Keratinocyte (primary cell): ENCODE results near the gene ASMT. TPM values are rescaled to one million over a fixed set of nuclear protein-coding genes. Genes with fewer than 3 reads are reported as not detected.
"Not testable (repeated sequence)": the region's sequence is repeated elsewhere in the genome, so short reads cannot be mapped to it uniquely, and the experiment has no call there.

Experiments used
- DNase-seq: peaks from one replicate; pipeline ENCODE4 v3.0.0-alpha.2; 2011; ENCODE audit warnings: low read depth, missing footprints, low spot score
- FAIRE-seq: peaks from 2 replicates; lab custom pipeline; 2011; peaks lifted over from hg19 to GRCh38; lab: Jason Lieb, UNC
- H2AFZ ChIP-seq: 2 replicates; pipeline ENCODE4 v1.6.0; 2012; ENCODE audit warnings: low read length, control low read depth, inconsistent platforms; ENCODE audit not compliant: control insufficient read depth
- H3K27ac ChIP-seq: 2 replicates; pipeline ENCODE4 v1.5.1; 2011; ENCODE audit warnings: low read length; ENCODE audit not compliant: control insufficient read depth, insufficient read depth
- H3K27me3 ChIP-seq: 3 replicates; pipeline ENCODE4 v1.6.0; 2011; ENCODE audit warnings: low read length; ENCODE audit not compliant: control insufficient read depth, insufficient read depth; ENCODE audit errors: extremely low read depth
- H3K36me3 ChIP-seq, 2 experiments: 2 replicates in 1 of 2; 3 replicates in 1 of 2; pipeline ENCODE4 v1.5.1; 2011; ENCODE audit warnings: low read length in 2 of 2, mild to moderate bottlenecking in 1 of 2; ENCODE audit not compliant: control insufficient read depth in 2 of 2, insufficient read depth in 2 of 2; ENCODE audit errors: extremely low read depth in 1 of 2
- H3K4me1 ChIP-seq: 3 replicates; pipeline ENCODE4 v1.5.1; 2011; ENCODE audit warnings: low read length; ENCODE audit not compliant: control insufficient read depth, insufficient read depth; ENCODE audit errors: extremely low read depth
- H3K4me2 ChIP-seq: 3 replicates; pipeline ENCODE4 v1.6.0; 2011; ENCODE audit warnings: low read depth, low read length; ENCODE audit not compliant: control insufficient read depth, insufficient read depth; ENCODE audit errors: extremely low read depth
- H3K4me3 ChIP-seq, 3 experiments: fragments of 200-600 bp in 1 of 3; sonication (generic) in 1 of 3; 2 replicates in 2 of 3; 3 replicates in 1 of 3; pipeline ENCODE4 v1.5.1; 2011 to 2016; ENCODE audit warnings: low read length in 3 of 3, mild to moderate bottlenecking in 3 of 3, control low read depth in 2 of 3, inconsistent platforms in 1 of 3, low read depth in 1 of 3, mixed read lengths in 1 of 3, mixed run types in 1 of 3, moderate library complexity in 1 of 3; ENCODE audit not compliant: control insufficient read depth in 2 of 3, insufficient read depth in 2 of 3; ENCODE audit errors: extremely low read depth in 1 of 3
- H3K79me2 ChIP-seq: 2 replicates; pipeline ENCODE4 v1.6.0; 2012; ENCODE audit warnings: low read length; ENCODE audit not compliant: control insufficient read depth, insufficient read depth
- H3K9ac ChIP-seq: 3 replicates; pipeline ENCODE4 v1.6.0; 2011; ENCODE audit warnings: low read length; ENCODE audit not compliant: control insufficient read depth, insufficient read depth; ENCODE audit errors: extremely low read depth
- H3K9me1 ChIP-seq: 3 replicates; pipeline ENCODE4 v1.6.0; 2011; ENCODE audit warnings: low read length; ENCODE audit not compliant: control insufficient read depth, insufficient read depth; ENCODE audit errors: extremely low read depth
- H3K9me3 ChIP-seq: 2 replicates; pipeline ENCODE4 v1.5.1; 2012; ENCODE audit warnings: low read depth, low read length; ENCODE audit not compliant: control insufficient read depth
- H4K20me1 ChIP-seq: 3 replicates; pipeline ENCODE4 v1.6.0; 2011; ENCODE audit warnings: low read length; ENCODE audit not compliant: control insufficient read depth, insufficient read depth; ENCODE audit errors: extremely low read depth
- dilution Hi-C: fragments of 300-500 bp; cut with MboI; formaldehyde crosslinking; loops from one replicate; pipeline ENCODE4 v1.7.0; 2020; ENCODE audit warnings: low sequenced_read_pairs; ENCODE audit not compliant: extremely low pct_ligation_motif_present
- polyA plus RNA-seq, 5 experiments: library from polyadenylated mRNA; depleted of rRNA in 3 of 5; stranded (reverse) in 3 of 5; stranded (forward) in 1 of 5; unstranded in 1 of 5; fragments of >200 nt; gene quantifications; 1 replicate in 1 of 5; 2 replicates in 3 of 5; 3 replicates in 1 of 5; pipeline versions ENCODE4 v1.2.1 to v1.2.3, GENCODE V29; 2011 to 2012; ENCODE audit warnings: missing spikeins in 2 of 5, low read depth in 1 of 5, low replicate concordance in 1 of 5
- TF ChIP-seq, protein P1 (sequence below), 3 experiments: IDR thresholded peaks in 1 of 3; conservative IDR thresholded peaks in 1 of 3; optimal IDR thresholded peaks in 1 of 3; 2 replicates in 2 of 3; 3 replicates in 1 of 3; pipeline versions ENCODE3 to v1.5.1; 2011; ENCODE audit warnings: low read length in 3 of 3, mild to moderate bottlenecking in 3 of 3, moderate library complexity in 2 of 3, control low read depth in 1 of 3, inconsistent platforms in 1 of 3; ENCODE audit not compliant: insufficient read depth in 2 of 3; ENCODE audit errors: extremely low read depth in 1 of 3

ASMT gene
- polyA plus RNA-seq, 1 donor (not counting 4 experiments of a cell fraction or from before 2014, with no cell fraction given): not detected

- Histone ChIP-seq H3K27me3 (no peaks in the 10 kb centered on the region), H3K9me3 (peaks cover 4% of the 10 kb centered on the region), H3K27ac (no peak overlapping the region), H3K4me3 (no peak overlapping the region), H4K20me1 (no peaks in the 10 kb centered on the region), H2AFZ (no peak overlapping the region), H3K36me3 (no peaks in the 10 kb centered on the region), H3K9me1 (no peaks in the 10 kb centered on the region), H3K79me2 (no peaks in the 10 kb centered on the region), H3K4me2 (no peak overlapping the region), H3K9ac (no peak overlapping the region), H3K4me1 (no peaks in the 10 kb centered on the region)
- no peak for DNase-seq
- TF ChIP-seq, protein P1, sequence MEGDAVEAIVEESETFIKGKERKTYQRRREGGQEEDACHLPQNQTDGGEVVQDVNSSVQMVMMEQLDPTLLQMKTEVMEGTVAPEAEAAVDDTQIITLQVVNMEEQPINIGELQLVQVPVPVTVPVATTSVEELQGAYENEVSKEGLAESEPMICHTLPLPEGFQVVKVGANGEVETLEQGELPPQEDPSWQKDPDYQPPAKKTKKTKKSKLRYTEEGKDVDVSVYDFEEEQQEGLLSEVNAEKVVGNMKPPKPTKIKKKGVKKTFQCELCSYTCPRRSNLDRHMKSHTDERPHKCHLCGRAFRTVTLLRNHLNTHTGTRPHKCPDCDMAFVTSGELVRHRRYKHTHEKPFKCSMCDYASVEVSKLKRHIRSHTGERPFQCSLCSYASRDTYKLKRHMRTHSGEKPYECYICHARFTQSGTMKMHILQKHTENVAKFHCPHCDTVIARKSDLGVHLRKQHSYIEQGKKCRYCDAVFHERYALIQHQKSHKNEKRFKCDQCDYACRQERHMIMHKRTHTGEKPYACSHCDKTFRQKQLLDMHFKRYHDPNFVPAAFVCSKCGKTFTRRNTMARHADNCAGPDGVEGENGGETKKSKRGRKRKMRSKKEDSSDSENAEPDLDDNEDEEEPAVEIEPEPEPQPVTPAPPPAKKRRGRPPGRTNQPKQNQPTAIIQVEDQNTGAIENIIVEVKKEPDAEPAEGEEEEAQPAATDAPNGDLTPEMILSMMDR (optimal IDR thresholded peaks at IDR 0.05 in 1 of 3, IDR thresholded peaks at IDR 0.05 in 1 of 3, conservative IDR thresholded peaks at IDR 0.05 in 1 of 3; ENCODE audit: extremely low read depth in 1 of 3, insufficient read depth in 2 of 3, low read length in 3 of 3): no peak
- dilution Hi-C loops: no loop called here
- no peak for FAIRE-seq
Measured at GRCh38 chrX:1649621-1650020, 34.8 kb downstream of the ASMT start.

DNA sequence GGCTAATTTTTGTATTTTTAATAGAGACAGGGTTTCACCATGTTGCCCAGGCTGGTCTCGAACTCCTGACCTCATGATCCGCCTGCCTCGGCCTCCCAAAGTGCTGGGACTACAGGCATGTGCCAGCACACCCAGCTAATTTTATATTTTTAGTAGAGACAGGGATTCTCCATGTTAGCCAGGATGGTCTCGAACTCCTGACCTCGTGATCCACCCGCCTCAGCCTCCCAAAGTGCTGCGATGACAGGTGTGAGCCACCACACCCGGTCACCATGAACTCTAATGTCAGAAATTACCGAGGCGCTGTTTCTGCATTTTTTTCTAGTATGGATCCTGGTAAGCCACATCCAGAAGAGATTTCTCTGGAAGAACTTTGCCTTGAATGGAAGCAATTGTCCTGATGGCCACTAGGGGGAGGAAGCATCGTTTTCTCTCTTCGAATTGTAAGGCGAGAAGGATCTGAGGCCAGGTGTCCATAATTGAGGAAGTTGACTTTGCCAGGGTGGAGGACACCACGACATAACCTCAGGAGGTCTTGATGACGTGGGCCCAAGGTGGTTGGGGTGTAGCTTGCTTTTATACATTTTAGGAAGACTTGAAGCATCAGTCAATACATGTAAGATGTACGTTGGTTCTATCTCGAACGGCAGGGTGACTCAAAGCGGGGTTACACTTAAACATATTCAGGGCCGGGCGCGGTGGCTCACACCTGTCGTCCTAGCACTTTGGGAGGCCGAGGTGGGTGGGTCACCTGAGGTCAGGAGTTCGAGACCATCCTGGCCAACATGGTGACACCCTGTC lies 37.4 kb downstream of the ASMT start:
- H3K27ac ChIP-seq, H3K9ac ChIP-seq, H3K79me2 ChIP-seq, H2AFZ ChIP-seq, dilution Hi-C loops, H3K9me3 ChIP-seq, FAIRE-seq, H4K20me1 ChIP-seq, H3K4me1 ChIP-seq, H3K4me3 ChIP-seq, DNase-seq, H3K36me3 ChIP-seq, H3K4me2 ChIP-seq, H3K9me1 ChIP-seq, H3K27me3 ChIP-seq: not testable (repeated sequence)
- TF ChIP-seq, protein P1 (optimal IDR thresholded peaks at IDR 0.05 in 1 of 3, IDR thresholded peaks at IDR 0.05 in 1 of 3, conservative IDR thresholded peaks at IDR 0.05 in 1 of 3; ENCODE audit: extremely low read depth in 1 of 3, insufficient read depth in 2 of 3, low read length in 3 of 3): peak; percentile 67 to 79 (median 78)
